Cerebellar cortex (tissue), 1 donor: ENCODE results near the gene BLTP1.
A peak's percentile ranks its signal among the peaks of the same experiment; 100 is the strongest.
"Not testable (repeated sequence)": the region's sequence is repeated elsewhere in the genome, so short reads cannot be mapped to it uniquely, and the experiment has no call there.

Experiments used
- DNase-seq: peaks from one replicate; pipeline ENCODE4 v3.0.0-alpha.2; 2015; ENCODE audit warnings: low spot score

BLTP1 gene

GRCh38 chr4:122151982-122152710 is at the start of gene BLTP1:
Gene BLTP1 (plus strand): TSS chr4:122152331. CDS start chr4:122170648, 18,317 bp downstream.
- DNase-seq, result peak; percentile 90

GRCh38 chr4:122104184-122104583 is 47.9 kb upstream of the BLTP1 start:
- no peak for DNase-seq

- DNase-seq, result no peak
Observed at GRCh38 chr4:122107680-122108079, 44.5 kb upstream of the BLTP1 start.

DNA sequence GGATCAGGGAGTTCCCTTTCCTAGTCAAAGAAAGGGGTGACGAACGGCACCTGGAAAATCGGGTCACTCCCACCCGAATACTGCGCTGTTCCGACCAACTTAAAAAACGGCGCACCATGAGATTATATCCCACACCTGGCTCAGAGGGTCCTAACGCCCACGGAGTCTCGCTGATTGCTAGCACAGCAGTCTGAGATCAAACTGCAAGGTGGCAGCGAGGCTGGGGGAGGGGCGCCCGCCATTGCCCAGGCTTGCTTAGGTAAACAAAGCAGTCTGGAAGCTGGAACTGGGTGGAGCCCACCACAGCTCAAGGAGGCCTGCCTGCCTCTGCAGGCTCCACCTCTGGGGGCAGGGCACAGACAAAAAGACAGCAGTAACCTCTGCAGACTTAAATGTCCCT is 41.8 kb upstream of the BLTP1 start:
- not testable (repeated sequence) for DNase-seq

DNA sequence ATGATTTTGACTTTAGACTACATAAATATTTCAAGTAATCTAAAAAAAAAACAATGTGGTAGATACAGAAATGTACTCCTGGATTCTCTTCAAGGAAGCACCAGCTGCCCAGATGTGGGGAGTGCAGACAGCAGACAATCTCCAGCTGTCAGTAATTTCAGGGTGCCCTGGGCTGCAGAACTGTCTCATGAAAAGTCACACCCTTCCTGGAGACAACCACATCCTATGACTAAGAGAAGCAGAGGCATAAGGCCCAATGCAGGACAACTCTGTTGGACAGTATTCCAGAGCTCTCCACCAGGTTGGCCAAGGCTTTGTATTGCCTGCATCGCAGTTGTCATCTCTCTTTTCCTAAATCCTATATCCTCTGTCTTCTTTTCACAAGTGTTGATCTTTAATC is 34.4 kb upstream of the BLTP1 start:
- DNase-seq, result no peak

GRCh38 chr4:122118243-122118642 is 33.9 kb upstream of the BLTP1 start:
- no peak for DNase-seq

DNA sequence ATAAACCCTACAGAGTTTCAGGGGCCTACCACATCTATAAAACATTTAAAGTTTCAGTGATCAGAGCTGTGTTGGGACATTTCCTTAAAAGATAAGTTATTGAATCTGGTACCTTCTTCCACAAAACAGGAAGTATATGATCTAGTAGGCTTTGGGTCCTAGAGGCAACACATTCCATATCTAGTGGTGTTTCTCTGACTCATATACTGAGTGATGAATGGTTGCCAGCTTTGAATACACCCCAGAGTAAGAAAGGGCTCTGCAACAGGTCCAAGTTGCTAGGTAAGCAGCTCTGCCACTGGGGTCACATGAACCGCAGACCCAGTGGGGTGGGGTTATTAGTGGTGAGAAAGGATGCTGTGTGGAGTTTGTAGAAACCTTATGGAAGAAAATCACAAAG is 32.4 kb upstream of the BLTP1 start:
- DNase-seq, result no peak

GRCh38 chr4:122121593-122121992 is 30.5 kb upstream of the BLTP1 start:
- DNase-seq, result no peak

DNA sequence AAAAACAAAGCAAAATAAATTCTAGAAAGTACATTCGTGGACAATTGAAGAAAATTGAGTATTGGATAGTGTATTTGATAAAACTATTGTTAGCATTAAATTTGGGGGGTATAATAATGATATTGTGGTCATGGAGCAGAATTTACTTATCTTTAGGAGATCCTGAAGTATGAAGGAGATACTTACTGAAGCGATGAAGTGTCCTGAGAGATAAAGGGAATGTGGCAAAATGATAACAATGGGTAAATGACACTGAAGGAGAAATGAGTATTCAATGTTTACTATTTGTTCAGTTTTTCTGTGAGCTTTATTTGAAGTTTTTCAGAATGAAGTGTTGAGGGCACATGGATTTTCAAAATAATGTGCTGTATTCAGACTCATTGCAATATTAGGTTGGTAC is 30.0 kb upstream of the BLTP1 start:
- no peak for DNase-seq

GRCh38 chr4:122129061-122129460 is 23.1 kb upstream of the BLTP1 start:
- no peak for DNase-seq

DNA sequence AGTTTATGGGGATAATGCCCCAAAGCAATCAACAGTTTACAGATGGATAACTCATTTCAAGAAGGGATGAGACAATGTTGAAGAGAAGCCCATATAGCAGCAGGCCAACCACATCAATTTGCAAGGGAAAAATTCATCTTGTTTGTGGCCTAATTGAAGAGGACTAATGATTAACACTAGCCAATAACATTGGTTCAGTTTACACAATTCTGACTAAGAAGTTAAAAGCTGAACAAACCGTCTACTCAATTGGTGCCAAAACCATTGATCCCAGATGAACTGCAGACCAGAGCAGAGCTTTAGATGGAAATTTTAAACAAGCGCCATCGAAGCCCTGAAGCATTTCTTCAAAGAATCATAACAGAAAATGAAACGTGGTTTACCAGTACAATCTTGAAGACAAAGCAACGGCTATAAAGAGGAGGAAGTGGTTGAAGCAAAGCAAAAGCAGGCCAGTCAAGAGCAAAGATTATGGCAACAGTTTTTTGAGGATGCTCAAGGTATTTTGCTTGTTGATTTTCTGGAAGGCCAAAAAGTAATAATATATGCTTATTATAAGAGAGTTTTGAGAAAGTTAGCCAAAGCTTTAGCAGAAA is 20.5 kb upstream of the BLTP1 start:
- DNase-seq, result no peak

GRCh38 chr4:122132891-122133290 is 19.2 kb upstream of the BLTP1 start:
- no peak for DNase-seq

GRCh38 chr4:122139139-122139538 is 13.0 kb upstream of the BLTP1 start:
- no peak for DNase-seq

GRCh38 chr4:122140834-122141233 is 11.3 kb upstream of the BLTP1 start:
- DNase-seq, result no peak

GRCh38 chr4:122142687-122143086 is 9.4 kb upstream of the BLTP1 start:
- DNase-seq, result no peak

GRCh38 chr4:122146652-122147051 is 5.5 kb upstream of the BLTP1 start:
- DNase-seq, result no peak

GRCh38 chr4:122150931-122151330 is 1.2 kb upstream of the BLTP1 start:
- DNase-seq, result no peak

DNA sequence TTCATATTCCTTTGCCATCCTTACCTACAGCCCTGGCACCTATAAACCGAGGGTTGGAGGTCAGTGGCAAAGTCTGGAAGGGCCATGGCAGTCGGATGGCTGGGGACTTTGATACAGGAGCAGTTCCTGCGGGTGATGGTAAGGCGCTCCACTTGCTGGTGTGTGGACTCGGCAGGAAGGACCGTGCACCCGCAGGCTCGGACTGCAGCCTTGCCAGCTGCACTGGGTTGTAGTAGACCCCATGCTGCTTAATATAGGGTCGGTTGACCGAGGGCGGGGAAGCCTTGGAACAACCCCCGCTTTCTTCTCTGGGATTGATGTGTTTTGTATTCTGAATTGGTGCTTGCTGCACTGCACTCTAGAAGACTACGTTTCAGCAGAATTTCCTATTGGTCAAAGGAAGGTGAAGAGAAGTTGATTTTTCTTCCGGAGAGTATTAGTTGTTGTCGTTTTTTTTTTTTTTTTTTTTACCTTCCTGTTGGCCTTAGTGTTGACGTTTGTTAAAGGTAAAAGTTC is 638 bp downstream of the BLTP1 start:
- DNase-seq, result peak; percentile 47

GRCh38 chr4:122156819-122157218 is 4.7 kb downstream of the BLTP1 start:
- no peak for DNase-seq

GRCh38 chr4:122163301-122163700 is 11.2 kb downstream of the BLTP1 start:
- peak; percentile 48 for DNase-seq

- no peak for DNase-seq
Observed at GRCh38 chr4:122163767-122164166, 11.6 kb downstream of the BLTP1 start.

- no peak for DNase-seq
Observed at GRCh38 chr4:122167369-122167768, 15.2 kb downstream of the BLTP1 start.

DNA sequence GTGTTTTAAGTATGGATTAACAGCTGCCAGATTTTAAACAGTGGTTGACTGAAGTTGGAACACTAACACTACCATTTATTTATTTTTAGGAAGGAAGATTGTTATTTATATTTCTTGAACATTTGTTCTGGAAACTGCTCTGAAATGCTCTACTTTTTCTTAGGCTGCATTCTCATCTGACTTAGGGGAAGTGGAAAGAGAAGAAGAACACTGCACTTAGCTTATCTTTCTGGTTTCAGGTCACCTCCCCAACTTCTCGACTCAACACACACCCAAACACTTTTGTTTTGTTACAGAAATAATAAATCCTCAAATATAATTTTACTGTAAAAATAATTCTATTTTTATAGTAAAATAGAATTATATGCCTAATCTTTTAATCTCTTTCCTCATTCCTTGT is 18.6 kb downstream of the BLTP1 start:
- DNase-seq, result no peak

DNA sequence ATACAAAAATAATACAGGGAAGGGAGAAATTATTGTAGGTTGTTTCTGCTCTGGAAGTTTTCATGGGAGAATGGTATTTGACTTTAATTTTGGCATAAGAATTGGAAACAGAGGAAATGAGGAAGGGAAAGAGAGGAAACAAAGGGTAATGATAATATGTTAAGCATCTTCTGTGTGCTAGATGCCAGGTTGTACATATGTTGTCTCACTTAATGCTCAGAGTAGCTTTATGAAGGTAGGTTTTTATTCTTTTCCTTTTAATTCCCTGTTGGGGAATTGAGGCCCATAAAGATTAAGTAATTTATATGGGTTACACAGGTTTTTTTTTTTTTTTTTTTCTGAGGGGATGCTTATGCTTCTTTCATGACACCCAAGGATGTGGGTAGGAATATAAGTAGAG is 19.2 kb downstream of the BLTP1 start:
- no peak for DNase-seq
